WI38 (cell line): ENCODE data around the gene LAMTOR5.

Experiments used
- H3K4me3 ChIP-seq: 2 replicates; pipeline ENCODE4 v1.5.1; 2011; ENCODE audit warnings: low read depth, mild to moderate bottlenecking, control low read depth, low read length
- CTCF ChIP-seq: IDR thresholded peaks from 2 replicates; pipeline ENCODE4 v1.5.1; 2012; ENCODE audit warnings: low read depth, mild to moderate bottlenecking, control low read depth, low read length

Gene LAMTOR5

GRCh38 chr1:110384581-110385321, 22.7 kb downstream of the LAMTOR5 start:
- no peak for TF ChIP-seq CTCF
- no peak overlapping the region for H3K4me3 ChIP-seq

- no peak overlapping the region for H3K4me3 ChIP-seq
- TF ChIP-seq CTCF = no peak
These were observed 24.1 kb downstream of the LAMTOR5 start for GRCh38 chr1:110383251-110383990.

- no peak overlapping the region for H3K4me3 ChIP-seq
- TF ChIP-seq CTCF = no peak
These were observed 26.7 kb downstream of the LAMTOR5 start for GRCh38 chr1:110380672-110381283.

- TF ChIP-seq CTCF = no peak
- no peak overlapping the region for H3K4me3 ChIP-seq
These were observed 32.0 kb downstream of the LAMTOR5 start for GRCh38 chr1:110375490-110375889.

- no peak overlapping the region for H3K4me3 ChIP-seq
- TF ChIP-seq CTCF = no peak
These were observed 36.7 kb downstream of the LAMTOR5 start for GRCh38 chr1:110370827-110371226.

GRCh38 chr1:110364221-110364620, 43.3 kb downstream of the LAMTOR5 start:
- H3K4me3 ChIP-seq = no peak overlapping the region
- TF ChIP-seq CTCF = no peak

GRCh38 chr1:110361856-110362255, 45.6 kb downstream of the LAMTOR5 start:
- no peak overlapping the region for H3K4me3 ChIP-seq
- TF ChIP-seq CTCF = no peak
